Measurements from ENCODE around the gene CCDC174.
"Not testable (repeated sequence)": the region's sequence is repeated elsewhere in the genome, so short reads cannot be mapped to it uniquely, and the experiment has no call there.

The CCDC174 gene

GRCh38 chr3:14651440-14652251, at the start of gene CCDC174:
Gene CCDC174, plus strand, starts transcription at chr3:14651762. Its CDS starts 75 bp downstream, at chr3:14651837.
- DNase-seq (ENCODE audit: extremely low read depth in 1 of 2, low read depth in 1 of 2) = peak; percentile 81 to 89

GRCh38 chr3:14602006-14602803, 49.4 kb upstream of the CCDC174 start:
- no peak for DNase-seq (ENCODE audit: extremely low read depth in 1 of 2, low read depth in 1 of 2)

- DNase-seq (ENCODE audit: extremely low read depth in 1 of 2, low read depth in 1 of 2) = no peak
Observed at GRCh38 chr3:14602804-14603644, 48.5 kb upstream of the CCDC174 start.

GRCh38 chr3:14605067-14605466, 46.5 kb upstream of the CCDC174 start:
- DNase-seq (ENCODE audit: extremely low read depth in 1 of 2, low read depth in 1 of 2) = no peak

- no peak for DNase-seq (ENCODE audit: extremely low read depth in 1 of 2, low read depth in 1 of 2)
Observed at GRCh38 chr3:14605744-14606143, 45.8 kb upstream of the CCDC174 start.

GRCh38 chr3:14606669-14607339, 44.8 kb upstream of the CCDC174 start:
- DNase-seq (ENCODE audit: extremely low read depth in 1 of 2, low read depth in 1 of 2) = no peak

GRCh38 chr3:14608298-14608697, 43.3 kb upstream of the CCDC174 start:
- no peak for DNase-seq (ENCODE audit: extremely low read depth in 1 of 2, low read depth in 1 of 2)

GRCh38 chr3:14609058-14609457, 42.5 kb upstream of the CCDC174 start:
- not testable (repeated sequence) for DNase-seq (ENCODE audit: extremely low read depth in 1 of 2, low read depth in 1 of 2)

- no peak for DNase-seq (ENCODE audit: extremely low read depth in 1 of 2, low read depth in 1 of 2)
Observed at GRCh38 chr3:14609506-14609905, 42.1 kb upstream of the CCDC174 start.

GRCh38 chr3:14609941-14610340, 41.6 kb upstream of the CCDC174 start:
- DNase-seq (ENCODE audit: extremely low read depth in 1 of 2, low read depth in 1 of 2) = no peak

GRCh38 chr3:14614189-14614588, 37.4 kb upstream of the CCDC174 start:
- DNase-seq (ENCODE audit: extremely low read depth in 1 of 2, low read depth in 1 of 2) = no peak

GRCh38 chr3:14614862-14615261, 36.7 kb upstream of the CCDC174 start:
- no peak for DNase-seq (ENCODE audit: extremely low read depth in 1 of 2, low read depth in 1 of 2)

GRCh38 chr3:14616606-14617507, 34.7 kb upstream of the CCDC174 start:
- DNase-seq (ENCODE audit: extremely low read depth in 1 of 2, low read depth in 1 of 2) = no peak

- DNase-seq (ENCODE audit: extremely low read depth in 1 of 2, low read depth in 1 of 2) = no peak
Observed at GRCh38 chr3:14617508-14618023, 34.0 kb upstream of the CCDC174 start.

- DNase-seq (ENCODE audit: extremely low read depth in 1 of 2, low read depth in 1 of 2) = no peak
Observed at GRCh38 chr3:14619605-14620004, 32.0 kb upstream of the CCDC174 start.

- DNase-seq (ENCODE audit: extremely low read depth in 1 of 2, low read depth in 1 of 2) = no peak
Observed at GRCh38 chr3:14620512-14620911, 31.1 kb upstream of the CCDC174 start.

- no peak for DNase-seq (ENCODE audit: extremely low read depth in 1 of 2, low read depth in 1 of 2)
Observed at GRCh38 chr3:14621093-14621492, 30.5 kb upstream of the CCDC174 start.

GRCh38 chr3:14622368-14622767, 29.2 kb upstream of the CCDC174 start:
- DNase-seq (ENCODE audit: extremely low read depth in 1 of 2, low read depth in 1 of 2) = no peak

GRCh38 chr3:14623569-14624051, 28.0 kb upstream of the CCDC174 start:
- DNase-seq (ENCODE audit: extremely low read depth in 1 of 2, low read depth in 1 of 2) = no peak

Measured in activated CD8-positive, alpha-beta memory T cell treated with anti-CD3 and anti-CD28 coated beads for 1 hour (primary cell).